H9 (cell line): Measurements from ENCODE around the gene MED27. TPM values are rescaled to one million over a fixed set of nuclear protein-coding genes. Genes with fewer than 3 reads are reported as not detected.

ENCODE experiments used
- DNase-seq: peaks from one replicate; pipeline ENCODE4 v3.0.0-alpha.2; 2017
- H2AFZ ChIP-seq: one replicate; pipeline ENCODE4 v1.6.1; 2013; ENCODE audit warnings: mild to moderate bottlenecking, low read length, control low read depth, moderate library complexity
- H2AK5ac ChIP-seq: 2 replicates; pipeline ENCODE4 v1.6.1; 2013; ENCODE audit warnings: low read length, control low read depth, mixed read lengths; ENCODE audit not compliant: insufficient read length
- H2BK120ac ChIP-seq: one replicate; pipeline ENCODE4 v1.6.1; 2013; ENCODE audit warnings: low read depth, mild to moderate bottlenecking, low read length, control low read depth, inconsistent platforms; ENCODE audit not compliant: poor library complexity, severe bottlenecking
- H2BK12ac ChIP-seq: 2 replicates; pipeline ENCODE4 v1.6.1; 2013; ENCODE audit warnings: low read length, control low read depth, mixed read lengths, low read depth; ENCODE audit not compliant: insufficient read length
- H2BK15ac ChIP-seq: 2 replicates; pipeline ENCODE4 v1.6.1; 2013; ENCODE audit warnings: low read depth, low read length, control low read depth
- H2BK20ac ChIP-seq: one replicate; pipeline ENCODE4 v1.6.1; 2013; ENCODE audit warnings: low read depth, mild to moderate bottlenecking, low read length, control low read depth, inconsistent platforms; ENCODE audit not compliant: poor library complexity, severe bottlenecking
- H2BK5ac ChIP-seq: 2 replicates; pipeline ENCODE4 v1.6.1; 2013; ENCODE audit warnings: low read length, control low read depth, mixed read lengths; ENCODE audit not compliant: insufficient read length
- H3K14ac ChIP-seq: 2 replicates; pipeline ENCODE4 v1.6.1; 2013; ENCODE audit warnings: low read length, control low read depth; ENCODE audit not compliant: insufficient read depth
- H3K18ac ChIP-seq: 2 replicates; pipeline ENCODE4 v1.6.1; 2013; ENCODE audit warnings: low read depth, mild to moderate bottlenecking, mixed read lengths, low read length, control low read depth; ENCODE audit not compliant: insufficient read length
- H3K23ac ChIP-seq: 2 replicates; pipeline ENCODE4 v1.6.1; 2013; ENCODE audit warnings: low read length, control low read depth, mixed read lengths, low read depth; ENCODE audit not compliant: insufficient read length
- H3K23me2 ChIP-seq: 2 replicates; pipeline ENCODE4 v1.6.1; 2013; ENCODE audit warnings: low read depth, mild to moderate bottlenecking, mixed read lengths, low read length, control low read depth; ENCODE audit not compliant: insufficient read length, poor library complexity, severe bottlenecking
- H3K27ac ChIP-seq: 2 replicates; pipeline ENCODE4 v1.5.1; 2013; ENCODE audit warnings: low read length, control low read depth, mixed read lengths, low read depth; ENCODE audit not compliant: insufficient read length
- H3K27me3 ChIP-seq: 2 replicates; pipeline ENCODE4 v1.6.1; 2013; ENCODE audit warnings: low read length, control low read depth, inconsistent platforms; ENCODE audit not compliant: insufficient read depth
- H3K4ac ChIP-seq: 2 replicates; pipeline ENCODE4 v1.6.1; 2013; ENCODE audit warnings: low read depth, mild to moderate bottlenecking, control low read depth, inconsistent platforms, low read length, moderate library complexity
- H3K4me1 ChIP-seq: 2 replicates; pipeline ENCODE4 v1.6.1; 2013; ENCODE audit warnings: low read length, control low read depth, inconsistent platforms; ENCODE audit not compliant: insufficient read depth
- H3K4me2 ChIP-seq: 2 replicates; pipeline ENCODE4 v1.6.1; 2013; ENCODE audit warnings: low read length, control low read depth, mixed read lengths; ENCODE audit not compliant: insufficient read length, insufficient read depth
- H3K56ac ChIP-seq: 2 replicates; pipeline ENCODE4 v1.6.1; 2013; ENCODE audit warnings: low read depth, mild to moderate bottlenecking, mixed read lengths, low read length, control low read depth; ENCODE audit not compliant: insufficient read length
- H3K79me1 ChIP-seq: 2 replicates; pipeline ENCODE4 v1.6.1; 2013; ENCODE audit warnings: low read depth, mild to moderate bottlenecking, moderate library complexity, low read length, control low read depth, inconsistent platforms; ENCODE audit not compliant: insufficient read depth, poor library complexity, severe bottlenecking
- H3K79me2 ChIP-seq: 2 replicates; pipeline ENCODE4 v1.6.1; 2013; ENCODE audit warnings: low read length, control low read depth, inconsistent platforms; ENCODE audit not compliant: insufficient read depth
- H3K9ac ChIP-seq: 2 replicates; pipeline ENCODE4 v1.6.1; 2013; ENCODE audit warnings: low read length, control low read depth, mixed read lengths; ENCODE audit not compliant: insufficient read length; ENCODE audit errors: extremely low read depth
- H3K9me3 ChIP-seq: one replicate; pipeline ENCODE4 v1.6.1; 2013; ENCODE audit warnings: low read depth, low read length, inconsistent platforms; ENCODE audit not compliant: control insufficient read depth
- H3T11ph ChIP-seq: one replicate; pipeline ENCODE4 v1.6.1; 2013; ENCODE audit warnings: mild to moderate bottlenecking, low read length, control low read depth, inconsistent platforms
- H4K20me1 ChIP-seq: one replicate; pipeline ENCODE4 v1.6.1; 2013; ENCODE audit not compliant: control insufficient read depth, insufficient read length, insufficient read depth
- H4K5ac ChIP-seq: 2 replicates; pipeline ENCODE4 v1.6.1; 2013; ENCODE audit warnings: low read depth, mild to moderate bottlenecking, mixed read lengths, low read length, control low read depth; ENCODE audit not compliant: insufficient read length
- H4K8ac ChIP-seq: replicated peaks from 2 replicates; pipeline ENCODE4 v1.6.1; 2013; ENCODE audit warnings: low read length, control low read depth, mixed read lengths, low read depth; ENCODE audit not compliant: insufficient read length
- H4K91ac ChIP-seq: 2 replicates; pipeline ENCODE4 v1.6.1; 2013; ENCODE audit warnings: low read depth, mild to moderate bottlenecking, moderate library complexity, mixed read lengths, low read length, control low read depth; ENCODE audit not compliant: insufficient read length
- H3K27ac Mint-ChIP-seq, 3 experiments: 2 replicates in 2 of 3; 3 replicates in 1 of 3; pipeline ENCODE4 v1.8.0; 2020 to 2021; ENCODE audit warnings: mixed read lengths in 3 of 3, mild to moderate bottlenecking in 1 of 3, moderate library complexity in 1 of 3
- H3K27me3 Mint-ChIP-seq: 2 replicates; pipeline ENCODE4 v1.8.0; 2021; ENCODE audit warnings: low read depth, mild to moderate bottlenecking, moderate library complexity, mixed read lengths
- H3K36me3 Mint-ChIP-seq, 3 experiments: 2 replicates in 2 of 3; 3 replicates in 1 of 3; pipeline ENCODE4 v1.8.0; 2020 to 2021; ENCODE audit warnings: low read depth in 3 of 3, mixed read lengths in 3 of 3; ENCODE audit not compliant: insufficient read depth in 1 of 3
- H3K4me1 Mint-ChIP-seq, 2 experiments: 2 replicates each; pipeline ENCODE4 v1.8.0; 2020; ENCODE audit warnings: mixed read lengths in 2 of 2
- H3K4me3 Mint-ChIP-seq, 2 experiments: 2 replicates in 1 of 2; 3 replicates in 1 of 2; pipeline ENCODE4 v1.8.0; 2020 to 2021; ENCODE audit warnings: mild to moderate bottlenecking in 2 of 2, mixed read lengths in 2 of 2, moderate library complexity in 1 of 2
- H3K9me3 Mint-ChIP-seq, 2 experiments: 2 replicates in 1 of 2; 3 replicates in 1 of 2; pipeline ENCODE4 v1.8.0; 2020; ENCODE audit warnings: mild to moderate bottlenecking in 2 of 2, mixed read lengths in 2 of 2, moderate library complexity in 1 of 2
- WGBS: extraction: QIAGEN DNeasy Blood & Tissue Kit; methylation state at CpG from one replicate; pipeline ENCODE4 v1.1.7; 2013; ENCODE audit warnings: missing lambda C conversion rate, low lambda C conversion rate, mixed read lengths; ENCODE audit not compliant: insufficient read length; ENCODE audit errors: extremely low coverage; 5-methylcytosine and 5-hydroxymethylcytosine counted together
- total RNA-seq: library from RNA; stranded (reverse); gene quantifications from 2 replicates; pipeline ENCODE4 v1.2.1, GENCODE V29; 2021
- TF ChIP-seq, protein P1 (sequence below): fragments of 200-600 bp; sonication (generic); conservative IDR thresholded peaks from 3 replicates; pipeline ENCODE4 v1.8.0; 2021; ENCODE audit warnings: antibody characterized with exemption, mild to moderate bottlenecking

Gene MED27
- total RNA-seq, 1 experiment from 2014 or later = 33.5 TPM

DNA sequence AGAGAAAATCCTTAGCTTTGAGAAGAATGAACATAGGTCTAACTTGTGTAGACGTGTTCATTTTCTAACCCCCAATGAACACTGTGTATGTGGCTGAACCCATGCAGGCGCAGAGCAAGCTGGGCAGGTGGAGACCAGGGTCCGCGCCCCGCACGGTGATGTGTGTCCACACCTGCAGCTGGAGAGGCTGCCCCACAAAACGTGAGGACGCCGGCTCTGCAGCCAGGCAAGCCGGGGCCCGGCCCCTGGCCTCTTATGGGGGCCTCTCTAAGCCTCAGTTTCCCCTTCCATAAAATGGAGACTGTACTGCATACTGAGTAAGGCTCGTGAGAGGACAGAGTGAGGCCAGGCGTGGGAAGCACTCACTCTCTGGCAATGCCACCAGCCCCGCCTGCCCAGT, 215.1 kb downstream of the MED27 start:
- no CpG with 5 or more reads among the region's 14 CpGs for WGBS
- Histone ChIP-seq H3K23ac (no peak overlapping the region), H3K79me2 (no peaks in the 10 kb centered on the region), H3K79me1 (no peaks in the 10 kb centered on the region), H3K27ac (no peak overlapping the region), H3K14ac (no peak overlapping the region), H4K91ac (no peak overlapping the region), H2BK15ac (no peak overlapping the region), H2BK20ac (no peak overlapping the region), H3K4ac (no peak overlapping the region), H4K5ac (no peak overlapping the region), H2AFZ (no peak overlapping the region), H3K4me1 (no peaks in the 10 kb centered on the region), H4K20me1 (no peaks in the 10 kb centered on the region), H2AK5ac (no peak overlapping the region), H3K4me2 (no peak overlapping the region), H2BK120ac (no peak overlapping the region), H3K9me3 (no peaks in the 10 kb centered on the region), H3K9ac (no peak overlapping the region), H3K27me3 (no peaks in the 10 kb centered on the region), H3K56ac (no peak overlapping the region), H3K18ac (no peak overlapping the region), H2BK12ac (no peak overlapping the region), H3T11ph (no peak overlapping the region), H3K23me2 (no peaks in the 10 kb centered on the region), H2BK5ac (no peak overlapping the region), H4K8ac (no peak overlapping the region)
- Mint-ChIP-seq H3K27ac (no peak overlapping the region), H3K4me1 (peaks cover 7 to 15% of the 10 kb centered on the region in 2 experiments), H3K4me3 (no peak overlapping the region), H3K36me3 (peaks cover 0 to 11% (median 8%) of the 10 kb centered on the region in 3 experiments; a peak in 6 of 7 replicates), H3K27me3 (no peaks in the 10 kb centered on the region; the same call in none of the 2 replicates), H3K9me3 (no peaks in the 10 kb centered on the region)
- DNase-seq = no peak
- TF ChIP-seq, protein P1, sequence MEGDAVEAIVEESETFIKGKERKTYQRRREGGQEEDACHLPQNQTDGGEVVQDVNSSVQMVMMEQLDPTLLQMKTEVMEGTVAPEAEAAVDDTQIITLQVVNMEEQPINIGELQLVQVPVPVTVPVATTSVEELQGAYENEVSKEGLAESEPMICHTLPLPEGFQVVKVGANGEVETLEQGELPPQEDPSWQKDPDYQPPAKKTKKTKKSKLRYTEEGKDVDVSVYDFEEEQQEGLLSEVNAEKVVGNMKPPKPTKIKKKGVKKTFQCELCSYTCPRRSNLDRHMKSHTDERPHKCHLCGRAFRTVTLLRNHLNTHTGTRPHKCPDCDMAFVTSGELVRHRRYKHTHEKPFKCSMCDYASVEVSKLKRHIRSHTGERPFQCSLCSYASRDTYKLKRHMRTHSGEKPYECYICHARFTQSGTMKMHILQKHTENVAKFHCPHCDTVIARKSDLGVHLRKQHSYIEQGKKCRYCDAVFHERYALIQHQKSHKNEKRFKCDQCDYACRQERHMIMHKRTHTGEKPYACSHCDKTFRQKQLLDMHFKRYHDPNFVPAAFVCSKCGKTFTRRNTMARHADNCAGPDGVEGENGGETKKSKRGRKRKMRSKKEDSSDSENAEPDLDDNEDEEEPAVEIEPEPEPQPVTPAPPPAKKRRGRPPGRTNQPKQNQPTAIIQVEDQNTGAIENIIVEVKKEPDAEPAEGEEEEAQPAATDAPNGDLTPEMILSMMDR = no peak
